Spinal cord (tissue), 10 donors: Measurements from ENCODE around the gene LIN37. TPM values are rescaled to one million over a fixed set of nuclear protein-coding genes. Genes with fewer than 3 reads are reported as not detected.

Experiments
- DNase-seq, 6 donors: peaks; one replicate each; pipeline versions ENCODE4 v3.0.0 to v3.0.0-alpha.2; 2013 to 2015; ENCODE audit warnings: low spot score in 6 of 6, low read depth in 4 of 6
- H3K27ac ChIP-seq: one replicate; pipeline ENCODE4 v1.5.1; 2013; ENCODE audit warnings: low read depth, low read length, control low read depth
- H3K27me3 ChIP-seq: one replicate; pipeline ENCODE4 v1.6.1; 2013; ENCODE audit warnings: low read length; ENCODE audit not compliant: control insufficient read depth, insufficient read depth
- H3K36me3 ChIP-seq: one replicate; pipeline ENCODE4 v1.6.1; 2013; ENCODE audit warnings: low read length; ENCODE audit not compliant: control insufficient read depth, insufficient read depth
- H3K4me1 ChIP-seq: one replicate; pipeline ENCODE4 v1.6.1; 2013; ENCODE audit warnings: low read length; ENCODE audit not compliant: control insufficient read depth, insufficient read depth
- H3K4me3 ChIP-seq: one replicate; pipeline ENCODE4 v1.5.1; 2013; ENCODE audit warnings: low read depth, low read length, control low read depth
- H3K9me3 ChIP-seq: one replicate; pipeline ENCODE4 v1.6.1; 2013; ENCODE audit warnings: low read length; ENCODE audit not compliant: control insufficient read depth, insufficient read depth
- WGBS: methylation state at CpG from one replicate; pipeline ENCODE4 v1.1.5; 2013; ENCODE audit warnings: missing lambda C conversion rate; ENCODE audit not compliant: insufficient coverage; 5-methylcytosine and 5-hydroxymethylcytosine counted together
- polyA plus RNA-seq, 2 donors: library from polyadenylated mRNA; unstranded; fragments of 120-200 nt; gene quantifications; one replicate each; pipeline ENCODE4 v1.2.1, GENCODE V29; 2013; ENCODE audit not compliant: insufficient read length in 2 of 2
- total RNA-seq, 2 donors: library from RNA; depleted of rRNA in 1 of 2; stranded (reverse); fragments of 120-200 nt in 1 of 2; fragments of >200 nt in 1 of 2; gene quantifications; one replicate each; pipeline versions ENCODE4 v1.2.3 to v1.2.4, GENCODE V29; 2013 to 2014
- donor health status: healthy.

Gene LIN37
- total and polyA plus RNA-seq, 4 donors: 5.1 to 18.3 (median 16.7) TPM

DNA sequence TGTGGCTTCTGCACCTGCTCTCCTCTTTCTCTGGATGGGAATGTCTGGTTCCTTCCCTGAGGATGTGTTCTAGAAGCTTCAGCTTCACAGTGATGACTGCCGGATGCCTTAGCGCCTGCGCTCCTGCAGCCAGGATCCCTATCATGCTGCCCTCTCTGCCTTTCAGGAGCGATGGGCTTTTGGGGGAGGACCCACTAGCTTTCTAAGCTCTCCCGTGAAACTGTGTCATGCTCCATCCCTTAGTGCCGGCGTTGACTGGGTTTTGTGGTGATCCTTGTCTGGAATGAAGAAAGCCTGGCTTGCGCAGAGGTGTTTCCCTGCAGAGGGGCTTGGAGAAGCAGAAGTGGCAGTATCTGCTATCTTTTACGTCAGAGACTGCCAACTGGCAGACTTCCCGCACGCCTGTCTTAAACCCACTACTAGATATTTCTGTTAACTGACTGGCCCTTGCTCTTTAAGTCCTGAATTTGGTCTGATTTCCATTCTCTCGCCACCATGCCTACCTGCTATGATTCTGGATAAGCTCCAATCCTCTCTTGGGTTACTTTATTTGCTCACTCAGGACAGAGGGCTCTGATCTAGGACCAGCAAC, 34.4 kb upstream of the LIN37 start:
- DNase-seq: no peak
- no peak overlapping the region for H3K4me3 ChIP-seq
- H3K36me3 ChIP-seq: peaks cover 9% of the 10 kb centered on the region
- WGBS: 87% methylated on average over 10 of the region's 12 CpGs
- peaks cover 32% of the 10 kb centered on the region for H3K4me1 ChIP-seq
- no peaks in the 10 kb centered on the region for H3K9me3 ChIP-seq
- no peaks in the 10 kb centered on the region for H3K27me3 ChIP-seq
- no peak overlapping the region for H3K27ac ChIP-seq

DNA sequence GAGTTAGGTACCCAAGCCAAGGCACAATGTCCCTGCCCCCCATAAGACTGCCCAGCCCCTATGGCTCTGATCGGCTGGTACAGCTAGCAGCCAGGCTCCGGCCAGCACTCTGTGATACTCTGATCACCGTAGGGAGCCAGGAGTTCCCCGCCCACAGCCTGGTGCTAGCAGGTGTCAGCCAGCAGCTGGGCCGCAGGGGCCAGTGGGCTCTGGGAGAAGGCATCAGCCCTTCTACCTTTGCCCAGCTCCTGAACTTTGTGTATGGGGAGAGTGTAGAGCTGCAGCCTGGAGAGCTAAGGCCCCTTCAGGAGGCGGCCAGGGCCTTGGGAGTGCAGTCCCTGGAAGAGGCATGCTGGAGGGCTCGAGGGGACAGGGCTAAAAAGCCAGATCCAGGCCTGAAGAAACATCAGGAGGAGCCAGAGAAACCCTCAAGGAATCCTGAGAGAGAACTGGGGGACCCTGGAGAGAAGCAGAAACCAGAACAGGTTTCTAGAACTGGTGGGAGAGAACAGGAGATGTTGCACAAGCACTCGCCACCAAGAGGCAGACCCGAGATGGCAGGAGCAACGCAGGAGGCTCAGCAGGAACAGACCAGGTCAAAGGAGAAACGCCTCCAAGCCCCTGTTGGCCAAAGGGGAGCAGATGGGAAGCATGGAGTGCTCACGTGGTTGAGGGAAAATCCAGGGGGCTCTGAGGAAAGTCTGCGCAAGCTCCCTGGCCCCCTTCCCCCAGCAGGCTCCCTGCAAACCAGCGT, 33.6 kb upstream of the LIN37 start:
- Histone ChIP-seq H3K4me1 (peaks cover 40% of the 10 kb centered on the region), H3K4me3 (no peak overlapping the region), H3K9me3 (no peaks in the 10 kb centered on the region), H3K27me3 (no peaks in the 10 kb centered on the region), H3K27ac (no peak overlapping the region), H3K36me3 (peaks cover 16% of the 10 kb centered on the region)
- no peak for DNase-seq
- 49% methylated on average over 12 of the region's 14 CpGs for WGBS

- DNase-seq: no peak
- Histone ChIP-seq H3K4me3 (no peak overlapping the region), H3K36me3 (peaks cover 22% of the 10 kb centered on the region), H3K4me1 (peaks cover 42% of the 10 kb centered on the region), H3K9me3 (no peaks in the 10 kb centered on the region), H3K27me3 (no peaks in the 10 kb centered on the region), H3K27ac (no peak overlapping the region)
- WGBS: 79% methylated on average over 7 of the region's 7 CpGs
These were observed 33.0 kb upstream of the LIN37 start for GRCh38 chr19:35715355-35715809.

GRCh38 chr19:35715981-35716800, 32.2 kb upstream of the LIN37 start:
- WGBS: 2% methylated on average over 52 of the region's 52 CpGs
- H3K36me3 ChIP-seq: peaks cover 30% of the 10 kb centered on the region
- H3K4me3 ChIP-seq: peak overlapping the region; percentile 78
- peaks cover 42% of the 10 kb centered on the region for H3K4me1 ChIP-seq
- no peak for DNase-seq
- no peaks in the 10 kb centered on the region for H3K27me3 ChIP-seq
- H3K9me3 ChIP-seq: no peaks in the 10 kb centered on the region
- peak overlapping the region; percentile 91 for H3K27ac ChIP-seq

GRCh38 chr19:35716801-35717664, 31.3 kb upstream of the LIN37 start:
- WGBS: 0% methylated on average over 70 of the region's 77 CpGs
- Histone ChIP-seq H3K4me1 (peaks cover 42% of the 10 kb centered on the region), H3K9me3 (no peaks in the 10 kb centered on the region), H3K27me3 (no peaks in the 10 kb centered on the region), H3K36me3 (peaks cover 38% of the 10 kb centered on the region), H3K4me3 (peak overlapping the region; percentile 78), H3K27ac (peak overlapping the region; percentile 91)
- DNase-seq: peak in 5 of 6 donors; percentile 61 to 99 (median 75)

DNA sequence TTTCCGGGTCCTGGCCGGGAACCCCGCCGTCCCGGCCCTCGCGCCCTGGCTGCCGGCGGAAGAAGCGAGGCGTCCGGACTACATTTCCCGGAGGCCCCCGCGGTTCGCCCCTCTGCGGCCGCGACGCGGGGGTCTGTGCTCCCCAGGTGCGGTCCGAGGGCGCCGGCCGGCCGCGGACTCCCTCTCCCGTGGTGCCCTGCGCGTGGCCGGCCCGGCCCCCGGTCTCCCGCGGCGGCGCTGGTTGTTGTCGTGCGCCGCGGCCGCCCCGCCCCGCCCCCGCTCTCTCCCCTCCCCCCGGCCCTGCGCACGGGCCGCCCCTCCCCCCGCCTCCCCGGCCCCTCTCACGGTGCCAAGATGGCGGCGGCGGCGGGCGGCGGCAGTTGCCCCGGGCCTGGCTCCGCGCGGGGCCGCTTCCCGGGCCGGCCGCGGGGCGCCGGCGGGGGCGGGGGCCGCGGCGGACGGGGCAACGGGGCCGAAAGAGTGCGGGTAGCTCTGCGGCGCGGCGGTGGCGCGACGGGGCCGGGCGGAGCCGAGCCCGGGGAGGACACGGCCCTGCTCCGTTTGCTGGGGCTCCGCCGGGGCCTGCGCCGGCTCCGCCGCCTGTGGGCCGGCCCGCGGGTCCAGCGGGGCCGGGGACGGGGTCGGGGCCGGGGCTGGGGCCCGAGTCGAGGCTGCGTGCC, 30.6 kb upstream of the LIN37 start, which contains the start of gene KMT2B:
KMT2B (plus strand) TSS at position 339 of the 680 bp plus-strand sequence; CDS start at position 355, 16 bp downstream.
- peak within 1 kb of the TSS; percentile 91 for H3K27ac ChIP-seq
- H3K27me3 ChIP-seq: no peaks in the 10 kb centered on the region
- peak within 1 kb of the TSS; percentile 78 for H3K4me3 ChIP-seq
- no peaks in the 10 kb centered on the region for H3K9me3 ChIP-seq
- H3K4me1 ChIP-seq: peaks cover 42% of the 10 kb centered on the region
- H3K36me3 ChIP-seq: peaks cover 46% of the 10 kb centered on the region
- WGBS: under 1% methylated on average over 86 of the region's 109 CpGs
- peak in 4 of 6 donors; percentile 82 to 94 (median 89) for DNase-seq

DNA sequence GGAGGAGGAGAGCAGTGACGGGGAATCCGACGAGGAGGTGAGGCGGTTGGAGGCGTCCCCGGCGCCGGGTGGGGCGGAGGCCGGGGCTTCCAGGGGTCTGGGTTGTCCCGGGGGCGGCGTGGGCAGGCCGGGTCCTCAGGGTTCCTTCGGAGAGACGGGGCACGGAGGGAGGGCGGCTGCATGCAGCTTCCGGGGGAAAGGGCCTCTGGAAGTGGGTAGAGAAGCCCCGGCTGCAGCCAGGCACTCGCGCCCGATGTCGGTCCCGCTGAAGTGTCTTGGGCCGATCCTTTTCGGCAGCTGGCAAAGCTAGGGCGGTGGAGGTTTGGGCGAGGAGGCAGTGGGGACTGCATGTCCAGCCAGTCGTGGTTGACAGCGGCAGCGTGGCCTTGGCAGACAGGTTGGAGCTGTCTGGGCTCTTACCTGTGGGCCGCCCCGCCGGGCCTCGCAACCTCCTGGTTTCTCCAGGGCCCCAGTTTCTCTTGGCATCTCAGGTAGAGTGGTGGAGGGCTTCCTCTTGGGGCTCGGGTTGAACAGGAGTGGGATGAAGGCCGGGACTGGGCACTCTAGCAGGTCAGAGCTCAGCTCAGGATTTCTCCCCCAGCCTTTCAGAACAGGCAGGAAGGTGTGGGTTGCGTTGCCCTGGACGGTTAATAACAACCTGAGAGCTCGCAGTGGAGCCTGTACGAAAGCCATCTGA, 29.9 kb upstream of the LIN37 start:
- DNase-seq: peak in 2 of 6 donors; percentile 12 to 39
- H3K27ac ChIP-seq: peak overlapping the region; percentile 25
- peak overlapping the region; percentile 65 for H3K4me3 ChIP-seq
- H3K27me3 ChIP-seq: no peaks in the 10 kb centered on the region
- peaks cover 53% of the 10 kb centered on the region for H3K36me3 ChIP-seq
- peaks cover 42% of the 10 kb centered on the region for H3K4me1 ChIP-seq
- no peaks in the 10 kb centered on the region for H3K9me3 ChIP-seq
- WGBS: 1% methylated on average over 42 of the region's 42 CpGs

DNA sequence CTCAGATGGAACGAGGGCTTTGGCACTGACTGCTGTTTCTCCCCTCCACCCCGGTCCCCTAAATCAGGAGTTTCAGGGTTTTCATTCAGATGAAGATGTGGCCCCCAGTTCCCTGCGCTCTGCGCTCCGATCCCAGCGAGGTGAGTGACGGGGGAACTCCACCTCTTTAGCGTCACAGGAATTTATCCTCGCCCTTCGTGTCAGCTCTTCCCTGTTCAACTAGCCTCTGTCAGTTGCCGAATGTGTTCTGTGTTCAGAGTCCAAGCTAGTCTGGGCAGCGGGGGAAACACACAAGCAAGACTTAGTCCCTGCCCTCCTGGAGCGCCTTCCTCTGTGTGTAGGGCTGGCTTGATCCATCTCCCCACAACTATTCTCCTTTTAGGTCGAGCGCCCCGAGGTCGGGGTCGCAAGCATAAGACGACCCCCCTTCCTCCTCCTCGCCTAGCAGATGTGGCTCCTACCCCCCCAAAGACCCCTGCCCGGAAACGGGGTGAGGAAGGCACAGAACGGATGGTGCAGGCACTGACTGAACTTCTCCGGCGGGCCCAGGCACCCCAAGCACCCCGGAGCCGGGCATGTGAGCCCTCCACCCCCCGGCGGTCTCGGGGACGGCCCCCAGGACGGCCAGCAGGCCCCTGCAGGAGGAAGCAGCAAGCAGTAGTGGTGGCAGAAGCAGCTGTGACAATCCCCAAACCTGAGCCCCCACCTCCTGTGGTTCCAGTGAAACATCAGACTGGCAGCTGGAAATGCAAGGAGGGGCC, 28.8 kb upstream of the LIN37 start:
- H3K36me3 ChIP-seq: peaks cover 63% of the 10 kb centered on the region
- H3K9me3 ChIP-seq: no peaks in the 10 kb centered on the region
- H3K27me3 ChIP-seq: no peaks in the 10 kb centered on the region
- peaks cover 40% of the 10 kb centered on the region for H3K4me1 ChIP-seq
- 91% methylated on average over 21 of the region's 32 CpGs for WGBS
- no peak for DNase-seq
- H3K4me3 ChIP-seq: no peak overlapping the region
- H3K27ac ChIP-seq: no peak overlapping the region
